ENCODE results near the gene MMAB.

Gene MMAB

DNA sequence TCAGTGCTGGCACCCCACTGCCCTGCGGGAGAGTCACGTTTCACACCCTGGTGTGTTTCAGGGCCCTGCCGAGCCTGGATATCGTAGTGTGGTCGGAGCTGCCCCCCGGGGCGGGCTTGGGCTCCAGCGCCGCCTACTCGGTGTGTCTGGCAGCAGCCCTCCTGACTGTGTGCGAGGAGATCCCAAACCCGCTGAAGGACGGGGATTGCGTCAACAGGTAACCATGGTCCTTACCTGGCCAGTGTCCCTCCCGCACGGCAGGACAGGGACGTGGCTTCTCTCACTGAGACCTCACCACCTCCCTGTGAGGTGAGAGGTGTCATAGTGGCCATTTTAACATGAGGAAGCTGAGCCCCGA lies 8.0 kb upstream of the MMAB start:
- Histone ChIP-seq H3K9me3 (ENCODE audit: control insufficient read depth, low read length) (no peaks in the 10 kb centered on the region), H3K27me3 (replicated peaks; ENCODE audit: control insufficient read depth, insufficient read depth, low read length) (no peaks in the 10 kb centered on the region), H3K36me3 (ENCODE audit: control insufficient read depth, insufficient read depth, low read length, severe bottlenecking) (peaks cover 75% of the 10 kb centered on the region), H3K4me1 (ENCODE audit: control insufficient read depth, insufficient read depth, low read length) (no peaks in the 10 kb centered on the region), H3K4me3 (ENCODE audit: low read length) (no peak overlapping the region), H3K9ac (ENCODE audit: low read length) (no peak overlapping the region)
- DNase-seq (ENCODE audit: low read depth), result no peak

GRCh38 chr12:109580684-109581333 lies 7.5 kb upstream of the MMAB start:
- no peaks in the 10 kb centered on the region for H3K9me3 ChIP-seq (ENCODE audit: control insufficient read depth, low read length)
- no peak overlapping the region for H3K4me3 ChIP-seq (ENCODE audit: low read length)
- no peak for DNase-seq (ENCODE audit: low read depth)
- H3K27me3 ChIP-seq (replicated peaks; ENCODE audit: control insufficient read depth, insufficient read depth, low read length), result no peaks in the 10 kb centered on the region
- no peak overlapping the region for H3K9ac ChIP-seq (ENCODE audit: low read length)
- H3K36me3 ChIP-seq (ENCODE audit: control insufficient read depth, insufficient read depth, low read length, severe bottlenecking), result peaks cover 76% of the 10 kb centered on the region
- no peaks in the 10 kb centered on the region for H3K4me1 ChIP-seq (ENCODE audit: control insufficient read depth, insufficient read depth, low read length)

GRCh38 chr12:109580272-109580671 lies 7.0 kb upstream of the MMAB start:
- Histone ChIP-seq H3K36me3 (ENCODE audit: control insufficient read depth, insufficient read depth, low read length, severe bottlenecking) (peaks cover 80% of the 10 kb centered on the region), H3K9ac (ENCODE audit: low read length) (no peak overlapping the region), H3K4me3 (ENCODE audit: low read length) (no peak overlapping the region), H3K9me3 (ENCODE audit: control insufficient read depth, low read length) (no peaks in the 10 kb centered on the region), H3K4me1 (ENCODE audit: control insufficient read depth, insufficient read depth, low read length) (no peaks in the 10 kb centered on the region), H3K27me3 (replicated peaks; ENCODE audit: control insufficient read depth, insufficient read depth, low read length) (no peaks in the 10 kb centered on the region)
- DNase-seq (ENCODE audit: low read depth), result no peak

GRCh38 chr12:109579639-109580038 lies 6.3 kb upstream of the MMAB start:
- Histone ChIP-seq H3K9ac (ENCODE audit: low read length) (no peak overlapping the region), H3K4me1 (ENCODE audit: control insufficient read depth, insufficient read depth, low read length) (peaks cover 6% of the 10 kb centered on the region), H3K9me3 (ENCODE audit: control insufficient read depth, low read length) (no peaks in the 10 kb centered on the region), H3K27me3 (replicated peaks; ENCODE audit: control insufficient read depth, insufficient read depth, low read length) (no peaks in the 10 kb centered on the region), H3K4me3 (ENCODE audit: low read length) (no peak overlapping the region), H3K36me3 (ENCODE audit: control insufficient read depth, insufficient read depth, low read length, severe bottlenecking) (peaks cover 76% of the 10 kb centered on the region)
- DNase-seq (ENCODE audit: low read depth), result no peak

- Histone ChIP-seq H3K4me1 (ENCODE audit: control insufficient read depth, insufficient read depth, low read length) (peaks cover 13% of the 10 kb centered on the region), H3K36me3 (ENCODE audit: control insufficient read depth, insufficient read depth, low read length, severe bottlenecking) (peaks cover 66% of the 10 kb centered on the region), H3K27me3 (replicated peaks; ENCODE audit: control insufficient read depth, insufficient read depth, low read length) (no peaks in the 10 kb centered on the region), H3K4me3 (ENCODE audit: low read length) (no peak overlapping the region), H3K9me3 (ENCODE audit: control insufficient read depth, low read length) (no peaks in the 10 kb centered on the region), H3K9ac (ENCODE audit: low read length) (no peak overlapping the region)
- no peak for DNase-seq (ENCODE audit: low read depth)
Observed at GRCh38 chr12:109578330-109578927, 5.1 kb upstream of the MMAB start.

DNA sequence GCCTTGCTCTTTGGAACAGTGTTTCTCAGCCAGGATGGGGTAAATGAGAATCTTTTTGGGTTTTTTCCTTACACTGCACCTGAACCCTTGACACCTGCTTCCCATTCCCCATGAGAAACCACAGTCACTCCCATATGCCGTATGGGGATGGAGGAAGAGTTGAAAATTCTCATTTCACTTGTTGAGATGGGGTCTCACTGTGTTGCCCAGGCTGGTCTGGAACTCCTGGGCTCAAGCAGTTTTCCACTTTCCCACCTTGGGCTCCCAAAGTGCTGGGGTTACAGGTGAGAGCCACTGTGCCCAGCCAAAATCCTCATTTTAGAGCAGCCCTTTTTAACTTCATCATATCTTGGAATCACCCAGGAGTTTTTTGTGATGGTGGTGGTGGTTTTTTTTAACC lies 4.0 kb upstream of the MMAB start:
- Histone ChIP-seq H3K9ac (ENCODE audit: low read length) (no peak overlapping the region), H3K27me3 (replicated peaks; ENCODE audit: control insufficient read depth, insufficient read depth, low read length) (no peaks in the 10 kb centered on the region), H3K4me3 (ENCODE audit: low read length) (no peak overlapping the region), H3K36me3 (ENCODE audit: control insufficient read depth, insufficient read depth, low read length, severe bottlenecking) (peaks cover 63% of the 10 kb centered on the region), H3K4me1 (ENCODE audit: control insufficient read depth, insufficient read depth, low read length) (peaks cover 20% of the 10 kb centered on the region), H3K9me3 (ENCODE audit: control insufficient read depth, low read length) (no peaks in the 10 kb centered on the region)
- DNase-seq (ENCODE audit: low read depth), result no peak

DNA sequence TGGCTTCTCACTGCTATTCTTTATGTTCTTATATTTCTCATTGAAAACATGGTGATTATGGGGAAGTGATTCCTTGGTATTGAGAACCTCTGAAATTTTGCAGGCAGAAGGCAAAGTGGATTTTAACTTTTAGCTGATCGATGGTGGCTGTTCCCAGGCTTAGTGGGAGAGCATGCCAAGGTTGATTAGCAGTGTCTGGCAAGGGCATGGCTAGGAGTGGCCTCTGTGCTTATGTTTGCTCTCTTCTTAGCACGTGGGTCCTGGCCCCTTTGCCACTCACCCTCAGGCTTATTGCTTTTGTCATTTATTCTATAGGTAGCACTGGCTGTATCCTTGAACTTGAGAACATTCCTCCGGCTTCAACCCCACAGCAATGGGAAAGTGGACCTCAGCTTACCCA lies 2.4 kb upstream of the MMAB start:
- Histone ChIP-seq H3K4me3 (ENCODE audit: low read length) (no peak overlapping the region), H3K9me3 (ENCODE audit: control insufficient read depth, low read length) (no peaks in the 10 kb centered on the region), H3K9ac (ENCODE audit: low read length) (no peak overlapping the region), H3K27me3 (replicated peaks; ENCODE audit: control insufficient read depth, insufficient read depth, low read length) (no peaks in the 10 kb centered on the region), H3K36me3 (ENCODE audit: control insufficient read depth, insufficient read depth, low read length, severe bottlenecking) (peaks cover 51% of the 10 kb centered on the region), H3K4me1 (ENCODE audit: control insufficient read depth, insufficient read depth, low read length) (peaks cover 20% of the 10 kb centered on the region)
- no peak for DNase-seq (ENCODE audit: low read depth)

DNA sequence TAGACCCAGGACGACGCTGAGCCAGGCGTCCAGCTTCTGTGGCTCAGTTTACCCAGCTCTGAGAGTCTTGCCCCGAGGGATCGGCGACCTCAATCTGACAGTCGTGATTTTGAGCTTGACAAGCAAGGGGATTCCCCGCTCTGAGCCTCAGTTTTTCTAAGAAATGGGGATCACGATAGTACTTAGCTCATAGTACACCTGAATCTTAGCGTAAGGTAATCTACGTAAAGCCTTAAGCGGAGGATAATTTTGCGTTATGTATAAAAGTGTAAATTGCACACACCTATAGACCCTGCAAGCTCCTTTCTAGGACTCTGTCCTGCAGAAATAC lies 575 bp upstream of the MMAB start:
- Histone ChIP-seq H3K27me3 (replicated peaks; ENCODE audit: control insufficient read depth, insufficient read depth, low read length) (no peaks in the 10 kb centered on the region), H3K36me3 (ENCODE audit: control insufficient read depth, insufficient read depth, low read length, severe bottlenecking) (peaks cover 50% of the 10 kb centered on the region), H3K4me1 (ENCODE audit: control insufficient read depth, insufficient read depth, low read length) (peaks cover 20% of the 10 kb centered on the region), H3K9ac (ENCODE audit: low read length) (peak overlapping the region; percentile 93), H3K9me3 (ENCODE audit: control insufficient read depth, low read length) (no peaks in the 10 kb centered on the region), H3K4me3 (ENCODE audit: low read length) (peak overlapping the region; percentile 95)
- no peak for DNase-seq (ENCODE audit: low read depth)

- Histone ChIP-seq H3K27me3 (replicated peaks; ENCODE audit: control insufficient read depth, insufficient read depth, low read length) (no peaks in the 10 kb centered on the region), H3K36me3 (ENCODE audit: control insufficient read depth, insufficient read depth, low read length, severe bottlenecking) (peaks cover 49% of the 10 kb centered on the region), H3K9ac (ENCODE audit: low read length) (peak overlapping the region; percentile 90), H3K4me1 (ENCODE audit: control insufficient read depth, insufficient read depth, low read length) (peaks cover 20% of the 10 kb centered on the region), H3K9me3 (ENCODE audit: control insufficient read depth, low read length) (no peaks in the 10 kb centered on the region), H3K4me3 (ENCODE audit: low read length) (peak overlapping the region; percentile 95)
- DNase-seq (ENCODE audit: low read depth), result peak; percentile 6
Observed at GRCh38 chr12:109572506-109572845, 828 bp downstream of the MMAB start.

DNA sequence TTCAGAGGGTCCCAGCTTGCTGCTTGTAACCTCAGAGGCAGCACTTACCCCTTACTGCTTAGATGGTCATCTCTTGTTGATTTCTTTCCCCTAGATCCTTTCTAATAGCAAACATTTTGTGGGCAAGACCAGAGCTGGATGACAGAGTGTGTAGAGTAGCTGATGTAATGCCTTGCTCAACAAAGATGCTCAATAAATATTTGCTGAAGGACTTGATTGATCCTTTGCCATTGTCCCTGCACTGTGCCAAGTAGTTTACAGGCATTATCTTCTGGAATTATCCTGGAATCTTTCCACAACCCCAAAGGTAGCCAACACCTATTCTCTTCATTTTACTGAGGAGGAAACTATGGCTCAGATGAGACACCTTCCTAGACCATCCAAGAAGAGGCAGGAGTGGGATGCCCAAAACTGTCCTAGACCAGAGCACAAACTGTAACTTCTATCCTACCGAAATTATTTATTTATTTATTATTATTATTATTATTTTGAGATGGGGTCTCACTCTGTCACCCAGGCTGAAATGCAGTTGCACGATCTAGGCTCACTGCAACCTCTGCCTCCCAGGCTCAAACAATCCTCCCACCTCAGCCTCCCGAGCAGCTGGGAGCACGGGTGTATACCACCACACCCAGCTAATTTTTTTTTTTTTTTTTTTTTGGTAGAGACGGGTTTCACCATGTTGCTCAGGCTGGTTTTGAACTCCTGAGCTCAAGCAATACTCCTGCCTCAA lies 1.4 kb downstream of the MMAB start:
- H3K4me3 ChIP-seq (ENCODE audit: low read length), result peak overlapping the region; percentile 95
- H3K36me3 ChIP-seq (ENCODE audit: control insufficient read depth, insufficient read depth, low read length, severe bottlenecking), result peaks cover 49% of the 10 kb centered on the region

GRCh38 chr12:109568486-109568885 lies 4.8 kb downstream of the MMAB start:
- Histone ChIP-seq H3K4me3 (ENCODE audit: low read length) (no peak overlapping the region), H3K36me3 (ENCODE audit: control insufficient read depth, insufficient read depth, low read length, severe bottlenecking) (peaks cover 67% of the 10 kb centered on the region), H3K9ac (ENCODE audit: low read length) (no peak overlapping the region), H3K27me3 (replicated peaks; ENCODE audit: control insufficient read depth, insufficient read depth, low read length) (no peaks in the 10 kb centered on the region), H3K9me3 (ENCODE audit: control insufficient read depth, low read length) (no peaks in the 10 kb centered on the region), H3K4me1 (ENCODE audit: control insufficient read depth, insufficient read depth, low read length) (peaks cover 7% of the 10 kb centered on the region)
- DNase-seq (ENCODE audit: low read depth), result no peak

More for the DNA sequence above, 1.4 kb downstream of the MMAB start:
- no peak for DNase-seq (ENCODE audit: low read depth)
- H3K9me3 ChIP-seq (ENCODE audit: control insufficient read depth, low read length), result no peaks in the 10 kb centered on the region
- peaks cover 20% of the 10 kb centered on the region for H3K4me1 ChIP-seq (ENCODE audit: control insufficient read depth, insufficient read depth, low read length)
- H3K27me3 ChIP-seq (replicated peaks; ENCODE audit: control insufficient read depth, insufficient read depth, low read length), result no peaks in the 10 kb centered on the region
- H3K9ac ChIP-seq (ENCODE audit: low read length), result no peak overlapping the region
